IPS-20b (cell line): ENCODE results near the gene EPB41.
"Not testable (repeated sequence)": the region's sequence is repeated elsewhere in the genome, so short reads cannot be mapped to it uniquely, and the experiment has no call there.

Experiments
- H3K27ac ChIP-seq: one replicate; pipeline ENCODE4 v1.5.1; 2013; ENCODE audit warnings: low read length
- H3K27me3 ChIP-seq: 2 replicates; pipeline ENCODE4 v1.6.1; 2013; ENCODE audit warnings: mild to moderate bottlenecking, low read length, inconsistent platforms; ENCODE audit not compliant: insufficient read depth
- H3K36me3 ChIP-seq: 2 replicates; pipeline ENCODE4 v1.6.1; 2013; ENCODE audit warnings: low read depth, mild to moderate bottlenecking, inconsistent platforms, low read length, moderate library complexity; ENCODE audit not compliant: insufficient read depth
- H3K4me1 ChIP-seq: 2 replicates; pipeline ENCODE4 v1.6.1; 2013; ENCODE audit warnings: mild to moderate bottlenecking, control low read depth, inconsistent platforms, low read length, moderate library complexity; ENCODE audit not compliant: insufficient read depth
- H3K4me3 ChIP-seq: 2 replicates; pipeline ENCODE4 v1.5.1; 2013; ENCODE audit warnings: mild to moderate bottlenecking, low read length, inconsistent platforms
- H3K9ac ChIP-seq: 2 replicates; pipeline ENCODE4 v1.6.1; 2013; ENCODE audit warnings: low read depth, mild to moderate bottlenecking, inconsistent platforms, low read length, moderate library complexity
- H3K9me3 ChIP-seq: 2 replicates; pipeline ENCODE4 v1.6.1; 2013; ENCODE audit warnings: mild to moderate bottlenecking, low read depth, low read length, inconsistent platforms; ENCODE audit not compliant: insufficient read depth

EPB41 gene

GRCh38 chr1:29077155-29077554, 162.8 kb downstream of the EPB41 start:
- Histone ChIP-seq H3K27ac (no peak overlapping the region), H3K4me3 (no peak overlapping the region), H3K36me3 (no peaks in the 10 kb centered on the region; the same call in none of the 2 replicates), H3K9ac (no peak overlapping the region), H3K4me1 (no peaks in the 10 kb centered on the region), H3K9me3 (no peaks in the 10 kb centered on the region), H3K27me3 (no peaks in the 10 kb centered on the region)

GRCh38 chr1:29079916-29080629, 165.7 kb downstream of the EPB41 start:
- not testable (repeated sequence) for H3K4me1 ChIP-seq, H3K27ac ChIP-seq, H3K4me3 ChIP-seq, H3K36me3 ChIP-seq, H3K27me3 ChIP-seq, H3K9ac ChIP-seq, H3K9me3 ChIP-seq

- no peaks in the 10 kb centered on the region; the same call in none of the 2 replicates for H3K36me3 ChIP-seq
- H3K27ac ChIP-seq = no peak overlapping the region
- H3K4me1 ChIP-seq = no peaks in the 10 kb centered on the region
- H3K9me3 ChIP-seq = no peaks in the 10 kb centered on the region
- H3K27me3 ChIP-seq = no peaks in the 10 kb centered on the region
- H3K4me3 ChIP-seq = no peak overlapping the region
- no peak overlapping the region for H3K9ac ChIP-seq
Measured at GRCh38 chr1:29081201-29081600, 166.8 kb downstream of the EPB41 start.

- Histone ChIP-seq H3K9me3 (no peaks in the 10 kb centered on the region), H3K36me3 (no peaks in the 10 kb centered on the region), H3K4me3 (no peak overlapping the region), H3K27ac (no peak overlapping the region), H3K27me3 (no peaks in the 10 kb centered on the region), H3K9ac (no peak overlapping the region), H3K4me1 (no peaks in the 10 kb centered on the region)
Measured at GRCh38 chr1:29082519-29082918, 168.2 kb downstream of the EPB41 start.

- H3K9ac ChIP-seq = no peak overlapping the region
- no peaks in the 10 kb centered on the region for H3K36me3 ChIP-seq
- no peaks in the 10 kb centered on the region for H3K4me1 ChIP-seq
Measured at GRCh38 chr1:29083317-29084195, 169.2 kb downstream of the EPB41 start.

GRCh38 chr1:29084196-29084521, 169.8 kb downstream of the EPB41 start:
- no peaks in the 10 kb centered on the region for H3K27me3 ChIP-seq
- no peaks in the 10 kb centered on the region for H3K9me3 ChIP-seq
- no peaks in the 10 kb centered on the region for H3K36me3 ChIP-seq
- no peaks in the 10 kb centered on the region for H3K4me1 ChIP-seq
- no peak overlapping the region for H3K27ac ChIP-seq
- no peak overlapping the region for H3K4me3 ChIP-seq
- no peak overlapping the region for H3K9ac ChIP-seq

More at GRCh38 chr1:29083317-29084195, 169.2 kb downstream of the EPB41 start:
- Histone ChIP-seq H3K27ac (no peak overlapping the region), H3K9me3 (no peaks in the 10 kb centered on the region), H3K27me3 (no peaks in the 10 kb centered on the region), H3K4me3 (no peak overlapping the region)

GRCh38 chr1:29090937-29091618, 176.7 kb downstream of the EPB41 start:
- no peaks in the 10 kb centered on the region for H3K9me3 ChIP-seq
- H3K4me3 ChIP-seq = no peak overlapping the region
- no peak overlapping the region for H3K9ac ChIP-seq
- no peak overlapping the region for H3K27ac ChIP-seq
- H3K4me1 ChIP-seq = peaks cover 4% of the 10 kb centered on the region; the same call in 1 of the 2 replicates
- no peaks in the 10 kb centered on the region for H3K36me3 ChIP-seq
- no peaks in the 10 kb centered on the region for H3K27me3 ChIP-seq

GRCh38 chr1:29092704-29093103, 178.3 kb downstream of the EPB41 start:
- not testable (repeated sequence) for H3K9ac ChIP-seq, H3K36me3 ChIP-seq

GRCh38 chr1:29094433-29094832, 180.1 kb downstream of the EPB41 start:
- peaks cover 12% of the 10 kb centered on the region for H3K36me3 ChIP-seq
- no peak overlapping the region for H3K9ac ChIP-seq
- H3K27ac ChIP-seq = no peak overlapping the region
- no peak overlapping the region for H3K4me3 ChIP-seq
- peaks cover 10% of the 10 kb centered on the region; the same call in 1 of the 2 replicates for H3K4me1 ChIP-seq
- no peaks in the 10 kb centered on the region for H3K27me3 ChIP-seq
- H3K9me3 ChIP-seq = no peaks in the 10 kb centered on the region

More at GRCh38 chr1:29092704-29093103, 178.3 kb downstream of the EPB41 start:
- not testable (repeated sequence) for H3K4me1 ChIP-seq, H3K27me3 ChIP-seq, H3K27ac ChIP-seq, H3K9me3 ChIP-seq, H3K4me3 ChIP-seq

GRCh38 chr1:29094954-29095353, 180.6 kb downstream of the EPB41 start:
- no peak overlapping the region for H3K9ac ChIP-seq
- no peak overlapping the region for H3K4me3 ChIP-seq
- no peaks in the 10 kb centered on the region for H3K27me3 ChIP-seq
- H3K27ac ChIP-seq = no peak overlapping the region
- H3K4me1 ChIP-seq = peaks cover 10% of the 10 kb centered on the region; the same call in 1 of the 2 replicates
- H3K9me3 ChIP-seq = no peaks in the 10 kb centered on the region
- peaks cover 18% of the 10 kb centered on the region for H3K36me3 ChIP-seq

- Histone ChIP-seq H3K36me3 (peaks cover 19% of the 10 kb centered on the region), H3K27ac (no peak overlapping the region), H3K4me3 (no peak overlapping the region), H3K9ac (no peak overlapping the region), H3K9me3 (no peaks in the 10 kb centered on the region), H3K4me1 (peaks cover 10% of the 10 kb centered on the region; the same call in 1 of the 2 replicates), H3K27me3 (no peaks in the 10 kb centered on the region)
Measured at GRCh38 chr1:29096231-29096886, 182.0 kb downstream of the EPB41 start.
